GM12891 (cell line): ENCODE results near the gene PCBP2.

ENCODE experiments used
- POLR2A ChIP-seq: IDR thresholded peaks from 2 replicates; pipeline ENCODE4 v1.6.1; 2011; ENCODE audit warnings: low read depth, low read length, control low read depth
- POLR2AphosphoS5 ChIP-seq: IDR thresholded peaks from 2 replicates; pipeline ENCODE4 v1.6.1; 2011; ENCODE audit warnings: low read depth, low read length, control low read depth
- TAF1 ChIP-seq: IDR thresholded peaks from 2 replicates; pipeline ENCODE4 v1.6.1; 2011; ENCODE audit warnings: low read depth, low read length, control low read depth

- TF ChIP-seq POLR2A (no peak), TAF1 (no peak), POLR2AphosphoS5 (no peak)
Measured at GRCh38 chr12:53513712-53514410, 62.0 kb downstream of the PCBP2 start.
